ENCODE data around the gene MCF2L2.
A peak's percentile ranks its signal among the peaks of the same experiment; 100 is the strongest.

The MCF2L2 gene

DNA sequence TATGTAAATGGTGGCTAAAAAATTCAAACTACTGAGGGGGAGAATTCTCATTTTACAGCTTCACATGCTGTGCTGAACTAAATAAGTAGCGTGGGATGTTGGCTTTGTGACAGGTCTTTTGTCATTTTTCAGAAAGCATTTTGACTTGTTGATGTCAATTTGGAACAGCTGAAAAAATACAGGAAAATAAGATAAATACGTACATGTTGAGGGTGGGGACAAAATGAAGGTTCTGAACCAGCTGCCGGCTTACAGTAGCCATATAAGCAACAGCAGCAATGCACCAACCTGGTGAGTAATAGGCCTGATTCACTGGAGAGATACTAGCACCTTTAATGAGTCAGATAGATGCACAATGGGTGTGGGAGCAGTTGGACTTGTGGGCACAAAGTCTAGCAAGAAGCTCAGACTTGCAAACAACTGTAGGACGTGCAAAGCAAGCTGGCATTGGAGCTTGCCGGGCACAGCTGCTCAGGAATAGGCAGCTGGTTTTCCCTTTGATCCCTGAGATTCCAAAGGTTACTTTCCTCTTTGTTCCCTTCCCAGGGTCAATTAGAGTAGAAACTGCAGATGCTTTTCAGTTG is 162.5 kb downstream of the MCF2L2 start:
- DNase-seq (ENCODE audit: low spot score), result peak; percentile 79

DNA sequence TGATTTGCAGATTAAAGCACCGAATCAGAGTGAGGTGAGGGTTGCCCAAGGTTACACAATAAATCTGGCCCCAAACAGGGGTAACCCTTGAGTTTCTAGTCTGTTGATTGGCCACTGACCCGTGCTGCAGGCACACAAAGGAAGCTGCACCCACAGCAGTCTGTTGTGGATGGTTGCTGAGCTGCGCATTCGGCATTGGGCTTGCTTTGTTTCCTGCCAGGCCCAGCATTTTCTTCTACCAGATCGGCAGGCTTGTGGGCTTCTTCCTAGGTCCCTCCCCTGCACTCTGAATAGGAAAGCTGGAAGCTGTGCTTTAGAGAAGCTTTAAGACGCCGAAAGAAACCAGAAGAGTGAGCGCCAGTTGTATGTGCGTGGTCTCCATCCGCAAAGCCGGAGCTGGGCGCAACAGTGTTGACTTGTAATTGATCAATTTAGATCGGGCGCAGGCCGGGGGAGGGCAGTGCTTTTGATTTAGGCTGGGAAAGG is 163.2 kb downstream of the MCF2L2 start:
- DNase-seq (ENCODE audit: low spot score), result no peak

DNA sequence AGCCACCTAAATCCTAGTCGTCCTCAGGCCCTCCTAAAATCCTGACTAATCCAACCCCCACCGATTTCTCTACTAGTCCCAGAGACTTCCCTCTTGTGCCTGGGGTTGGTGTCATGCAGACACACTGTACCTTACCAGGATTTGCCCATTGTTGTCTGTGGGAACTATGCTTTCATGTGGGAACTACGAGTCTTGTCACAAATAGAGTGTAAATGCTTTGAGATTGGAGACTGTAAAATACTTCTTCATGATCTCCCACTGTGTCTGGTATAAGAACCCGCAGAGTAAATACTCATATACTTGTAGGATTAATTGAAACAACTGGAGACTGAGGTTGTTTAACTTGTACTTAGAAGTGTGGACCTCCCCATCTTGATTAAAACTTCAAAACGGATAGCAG is 164.2 kb downstream of the MCF2L2 start:
- no peak for DNase-seq (ENCODE audit: low spot score)

DNA sequence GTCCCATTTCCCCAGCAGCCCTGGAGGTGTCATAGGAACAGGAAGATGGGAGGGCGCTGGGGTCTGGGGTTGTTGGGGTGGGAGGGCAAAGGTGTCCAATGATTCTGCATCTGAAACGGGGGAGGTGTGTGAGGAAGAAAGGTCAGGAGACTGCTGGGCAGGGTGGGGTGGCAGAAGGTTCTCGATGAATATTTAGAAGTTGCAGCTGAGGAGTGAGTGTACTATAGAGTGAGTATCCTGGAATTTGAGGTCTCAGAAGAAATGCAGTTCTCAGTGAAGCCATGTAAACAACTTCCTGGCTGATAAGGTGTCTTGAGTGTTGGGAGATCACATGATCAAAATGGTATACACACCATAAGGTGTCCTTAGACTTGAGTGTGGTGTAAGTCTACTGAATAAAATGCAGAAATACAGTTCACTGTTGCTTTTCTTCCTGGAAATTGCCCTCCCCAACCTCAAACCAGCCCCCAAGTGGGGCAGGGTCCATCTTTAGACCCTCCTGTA is 165.5 kb downstream of the MCF2L2 start:
- DNase-seq (ENCODE audit: low spot score), result no peak

DNA sequence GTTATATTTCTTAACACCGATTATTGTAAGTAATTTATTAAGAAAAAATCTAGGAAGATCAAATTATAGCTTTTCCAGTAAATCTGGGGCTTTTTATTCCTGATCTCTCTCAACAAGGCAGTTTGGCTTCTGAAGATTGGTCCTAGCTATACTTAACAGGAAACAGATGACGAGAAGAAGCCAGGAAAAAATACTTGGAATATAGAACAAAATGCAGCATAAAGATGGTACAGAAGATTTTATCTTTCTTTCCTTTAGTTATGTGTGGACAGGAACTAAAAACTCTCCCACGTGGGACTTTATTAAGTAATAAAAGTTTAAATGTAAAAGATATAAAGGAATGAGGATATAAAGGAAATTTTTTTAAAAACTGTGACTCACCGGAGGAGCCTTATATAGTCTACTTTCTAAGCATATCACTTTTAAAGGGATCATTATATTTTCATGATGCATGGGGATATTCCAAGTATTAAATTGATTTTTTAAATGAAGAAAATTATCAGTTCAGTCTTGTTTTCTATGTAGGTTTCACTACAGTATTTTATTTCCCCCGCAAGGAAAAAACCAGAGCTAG is 167.2 kb downstream of the MCF2L2 start:
- DNase-seq (ENCODE audit: low spot score), result no peak

DNA sequence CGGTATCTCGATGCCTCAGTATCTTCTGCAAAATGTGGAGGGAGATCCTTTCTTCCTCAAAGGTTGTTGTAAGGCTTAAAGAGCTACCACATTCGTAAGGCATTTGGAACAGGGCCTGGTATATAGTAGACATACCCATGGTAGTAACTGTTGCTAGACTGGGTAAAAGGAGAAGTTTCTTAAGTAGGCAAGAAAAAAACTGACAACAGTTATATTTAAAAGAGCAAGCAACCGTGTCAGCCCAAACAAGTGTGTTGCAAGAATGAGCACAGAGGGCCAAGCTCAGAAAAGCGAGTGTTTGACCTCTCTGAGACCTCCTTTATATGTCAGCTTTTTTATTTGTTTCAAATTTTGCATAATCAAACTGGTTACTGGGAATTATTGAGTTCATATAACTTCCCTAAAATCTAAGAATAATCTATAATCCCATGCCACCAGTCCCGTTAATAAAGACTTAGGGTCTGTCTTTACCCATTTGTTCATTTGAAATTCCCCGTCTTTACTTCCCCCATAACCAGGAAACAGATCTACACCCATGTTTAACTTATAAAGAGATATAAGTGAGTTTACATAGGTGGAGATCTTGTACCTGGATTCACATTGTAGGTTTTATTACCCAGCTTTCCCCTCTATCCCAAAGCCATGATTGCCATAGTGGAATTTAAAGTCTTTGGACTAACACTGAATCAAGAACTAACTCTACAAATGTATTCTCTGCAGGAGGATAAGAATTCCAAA is 168.1 kb downstream of the MCF2L2 start:
- DNase-seq (ENCODE audit: low spot score), result no peak

DNA sequence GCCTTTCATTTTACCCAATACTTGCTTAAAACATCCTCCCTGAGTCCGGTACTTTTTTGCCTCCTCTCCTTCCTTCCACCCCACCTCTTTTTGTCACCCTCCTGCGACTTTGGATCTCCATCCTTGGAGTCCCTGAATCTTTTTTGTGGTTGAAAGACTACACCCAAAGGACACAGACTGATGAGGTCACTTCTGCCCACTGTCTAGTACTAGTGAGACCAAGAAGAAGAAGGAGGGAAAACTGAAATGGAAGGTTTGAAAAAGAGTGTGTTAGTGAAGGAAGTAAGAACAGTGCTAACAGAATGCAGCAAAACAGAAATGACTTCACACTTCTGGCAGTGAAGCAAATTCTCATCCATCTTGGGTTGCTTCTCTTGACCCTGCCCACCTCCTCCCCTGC is 168.8 kb downstream of the MCF2L2 start:
- DNase-seq (ENCODE audit: low spot score), result no peak

DNA sequence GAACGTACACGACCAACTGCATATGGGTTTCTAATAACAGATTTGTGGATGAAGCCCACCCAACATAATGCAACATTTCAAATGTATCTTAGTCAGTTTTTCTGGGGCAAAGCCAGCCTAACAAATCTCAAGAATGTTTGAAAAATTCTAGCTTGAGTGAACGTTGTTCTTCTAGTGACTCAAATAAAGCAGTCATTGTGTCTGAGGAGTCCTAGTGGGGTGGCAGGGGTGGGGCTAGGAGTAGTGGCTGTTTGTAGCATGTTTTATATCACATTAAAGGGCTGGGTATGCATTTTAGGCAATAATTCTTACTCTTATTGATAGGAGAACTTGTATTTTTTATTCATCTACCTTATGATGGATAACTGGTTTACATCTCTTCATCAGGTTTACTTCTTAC is 169.3 kb downstream of the MCF2L2 start:
- no peak for DNase-seq (ENCODE audit: low spot score)

DNA sequence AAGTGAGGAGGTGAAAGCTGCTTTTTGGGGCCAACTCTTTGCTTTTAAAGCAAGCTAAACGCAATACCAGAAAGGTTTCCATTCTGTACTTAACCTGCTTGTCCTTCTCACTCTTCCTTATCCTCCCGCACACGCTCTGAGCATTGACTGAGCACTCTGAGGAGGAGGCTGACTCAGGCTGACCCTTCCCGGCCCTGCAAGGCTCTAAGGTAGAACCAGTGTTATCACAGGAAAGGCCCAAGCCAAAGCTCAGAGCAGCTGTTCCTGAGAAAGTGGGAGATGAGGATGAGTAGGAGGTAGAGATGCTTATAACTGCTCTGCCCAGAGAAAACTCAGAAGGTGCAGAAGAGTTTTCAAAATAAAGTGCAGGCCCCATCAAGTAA is 173.1 kb downstream of the MCF2L2 start:
- no peak for DNase-seq (ENCODE audit: low spot score)

DNA sequence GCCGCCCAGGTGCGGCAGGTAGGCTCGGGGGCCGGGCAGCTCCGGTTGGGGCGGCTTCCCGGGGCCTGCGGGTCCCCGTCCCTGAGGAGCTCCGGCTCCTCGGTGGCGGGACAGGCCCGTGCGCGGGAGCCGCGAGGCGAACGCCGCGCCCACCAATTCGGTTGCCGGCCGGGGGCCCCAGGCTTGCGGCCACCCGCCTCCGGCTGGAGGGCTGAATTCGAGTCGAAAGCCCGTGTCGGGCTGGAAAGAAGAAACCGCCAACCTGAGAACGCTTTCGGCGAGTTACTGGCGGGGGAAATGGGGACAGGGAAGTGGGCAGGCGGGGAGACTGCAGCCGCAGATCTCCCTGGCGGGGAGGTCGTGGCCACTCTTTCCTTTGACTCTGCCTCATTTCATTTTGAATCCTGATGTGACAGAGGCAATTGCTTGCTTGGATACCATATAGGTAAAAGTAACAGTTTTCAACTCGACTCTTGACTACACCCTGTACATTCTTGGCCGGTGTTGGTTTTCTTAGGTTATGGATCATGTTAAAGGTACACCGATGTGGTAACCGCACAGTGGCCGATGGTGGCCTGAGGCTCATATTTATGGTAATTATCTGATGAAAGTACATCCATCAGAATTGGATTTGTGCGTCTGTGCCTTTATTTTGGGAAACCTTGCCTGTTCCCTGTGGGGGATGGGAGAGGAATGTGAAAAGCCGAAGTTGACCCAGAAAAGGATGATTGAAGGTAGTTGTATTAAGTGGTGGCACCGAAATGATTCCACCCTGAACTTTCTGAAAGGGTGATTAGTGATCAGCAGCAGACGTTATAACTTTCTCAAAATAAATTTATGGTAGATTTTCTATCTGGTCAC is 173.7 kb downstream of the MCF2L2 start:
- no peak for DNase-seq (ENCODE audit: low spot score)

DNA sequence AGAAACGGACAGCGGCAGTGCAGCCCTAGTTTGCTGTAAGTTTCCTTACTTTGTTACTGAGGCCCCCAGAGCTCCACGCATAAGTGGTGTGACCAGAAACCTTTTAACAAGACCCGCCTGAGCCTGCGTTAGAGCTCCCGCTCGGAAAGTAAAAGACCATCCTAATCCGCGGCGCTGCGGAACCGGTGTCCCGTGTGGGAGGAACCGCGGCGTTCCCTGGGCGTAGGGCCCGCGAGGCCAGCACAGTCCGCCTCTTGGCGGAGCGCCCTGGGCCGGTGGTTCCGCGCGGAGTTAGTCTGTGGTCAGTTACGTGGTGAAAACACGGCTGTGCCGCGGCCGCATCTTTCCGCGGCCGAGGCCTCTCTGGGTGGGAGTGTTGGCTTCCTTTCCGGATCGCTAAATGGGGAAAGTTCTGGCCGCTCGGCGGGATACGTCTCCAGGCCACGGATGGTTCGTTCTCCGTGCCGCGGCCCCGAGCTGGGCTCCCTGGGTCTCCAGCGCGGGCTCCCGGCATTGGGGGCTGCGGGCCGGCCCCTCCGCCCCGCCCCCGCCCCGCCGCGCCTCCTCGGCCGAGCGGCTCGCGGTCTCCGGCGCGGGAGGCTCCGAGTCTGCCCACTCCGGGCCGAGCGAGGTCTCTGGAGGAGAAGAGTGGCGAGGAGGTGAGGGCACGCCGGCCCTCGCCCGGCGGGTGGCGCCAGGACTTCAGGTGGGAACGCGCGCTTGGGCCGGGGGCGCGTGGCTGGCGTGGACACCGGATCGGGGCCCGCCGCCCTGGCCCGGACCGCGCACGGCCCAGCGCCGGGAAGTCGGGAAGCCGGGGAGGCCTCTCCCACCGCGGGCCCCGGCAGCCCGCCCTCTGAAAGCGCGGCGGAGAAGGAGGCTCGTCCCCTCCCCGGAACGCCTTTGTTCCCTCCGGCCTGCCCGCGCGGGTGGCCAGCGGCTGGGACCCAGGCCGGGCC is 174.6 kb downstream of the MCF2L2 start:
- no peak for DNase-seq (ENCODE audit: low spot score)

DNA sequence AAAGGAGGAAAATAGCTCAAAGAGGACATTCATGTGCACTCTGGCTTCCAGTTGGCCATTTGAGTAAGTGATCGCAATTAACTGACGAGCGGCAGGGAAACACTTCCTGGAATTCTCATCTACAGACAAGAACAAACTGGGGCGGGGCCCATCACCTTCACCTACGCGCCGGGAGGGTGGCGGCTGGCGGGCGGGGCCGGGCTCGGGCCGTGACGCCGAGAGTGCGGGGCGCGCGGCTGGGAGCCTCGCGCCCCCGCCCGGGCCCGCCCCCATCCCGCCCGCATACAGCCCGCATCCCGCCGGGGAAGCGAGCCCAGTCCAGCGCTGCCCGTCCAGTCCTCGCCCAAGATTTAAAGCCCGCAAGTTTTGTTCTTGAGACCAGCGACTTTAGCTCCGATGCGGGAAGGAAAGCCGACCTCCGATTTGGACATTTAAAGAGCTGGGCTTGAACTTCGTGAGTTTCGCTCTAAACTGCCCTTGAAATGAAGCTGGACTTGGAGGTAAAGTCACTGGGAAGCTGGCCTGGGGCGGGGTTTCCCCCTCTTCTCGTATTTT is 175.4 kb downstream of the MCF2L2 start, which contains the start of gene B3GNT5:
B3GNT5 (plus strand) TSS at position 281 of the 555 bp plus-strand sequence. CDS start 16,546 bp downstream, outside the sequence.
- DNase-seq (ENCODE audit: low spot score), result no peak

DNA sequence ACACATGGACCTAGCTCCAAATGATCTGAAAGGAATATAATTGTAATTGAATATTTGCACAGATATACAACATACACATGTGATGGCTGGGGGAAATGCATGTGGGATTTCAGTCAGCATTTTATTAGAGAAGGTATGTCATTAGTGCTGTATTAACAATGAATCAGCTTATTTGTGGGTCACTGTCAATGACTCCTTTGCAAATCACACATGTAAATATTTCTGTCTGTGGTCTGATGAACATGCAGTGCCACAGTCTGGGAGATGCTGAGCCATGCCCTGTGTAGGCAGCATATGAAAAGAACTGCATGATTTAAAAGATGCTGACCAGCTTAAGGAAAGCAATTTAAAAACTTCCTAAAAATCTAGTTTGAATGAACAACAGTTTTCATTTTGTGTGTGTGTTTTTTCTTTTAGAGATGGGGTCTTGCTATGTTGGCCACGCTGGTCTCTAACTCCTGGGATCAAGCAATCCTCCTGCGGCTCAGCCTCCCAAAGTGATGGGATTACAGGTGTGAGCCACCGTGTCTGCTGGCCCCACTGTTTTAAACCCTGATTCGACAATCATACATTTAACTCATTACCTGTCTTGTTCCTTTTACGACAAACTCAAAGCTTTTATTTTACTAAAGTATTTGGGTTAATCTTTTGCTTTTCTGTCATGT is 176.2 kb downstream of the MCF2L2 start:
- DNase-seq (ENCODE audit: low spot score), result no peak

DNA sequence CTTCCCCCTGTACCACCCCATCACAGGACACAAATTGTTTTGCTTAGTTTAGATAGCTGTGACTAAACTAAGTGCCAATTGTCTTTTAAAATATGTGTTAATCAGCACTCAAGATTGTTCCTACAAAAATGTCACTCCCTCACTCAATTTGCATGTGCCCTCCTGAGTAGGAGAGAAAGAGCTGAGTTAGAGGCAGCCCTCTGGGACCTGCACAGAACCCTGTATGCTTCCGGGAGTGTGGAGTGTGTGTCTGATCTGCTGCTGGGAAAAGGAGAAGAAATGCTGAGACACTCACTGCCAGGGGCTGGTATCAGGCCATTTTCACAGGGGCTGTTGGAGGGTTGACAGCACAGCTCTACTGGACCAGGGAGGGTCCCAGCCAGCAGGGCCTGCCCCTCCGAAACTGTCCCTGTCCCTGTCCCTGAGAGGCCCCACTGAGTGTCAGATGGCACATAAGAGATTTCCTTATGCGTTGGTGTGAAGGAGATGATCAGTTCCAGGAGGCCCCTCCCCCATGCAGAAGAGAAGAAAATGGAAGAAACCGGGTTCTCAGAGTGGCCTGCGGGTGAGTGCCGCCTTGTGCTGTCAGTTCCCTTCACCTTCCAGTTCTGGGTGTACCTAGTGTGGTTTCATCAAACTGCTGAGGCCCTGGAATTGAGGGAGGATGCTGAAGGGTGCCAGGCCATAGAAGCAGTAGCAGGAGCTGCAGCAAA is 179.3 kb downstream of the MCF2L2 start:
- DNase-seq (ENCODE audit: low spot score), result no peak

DNA sequence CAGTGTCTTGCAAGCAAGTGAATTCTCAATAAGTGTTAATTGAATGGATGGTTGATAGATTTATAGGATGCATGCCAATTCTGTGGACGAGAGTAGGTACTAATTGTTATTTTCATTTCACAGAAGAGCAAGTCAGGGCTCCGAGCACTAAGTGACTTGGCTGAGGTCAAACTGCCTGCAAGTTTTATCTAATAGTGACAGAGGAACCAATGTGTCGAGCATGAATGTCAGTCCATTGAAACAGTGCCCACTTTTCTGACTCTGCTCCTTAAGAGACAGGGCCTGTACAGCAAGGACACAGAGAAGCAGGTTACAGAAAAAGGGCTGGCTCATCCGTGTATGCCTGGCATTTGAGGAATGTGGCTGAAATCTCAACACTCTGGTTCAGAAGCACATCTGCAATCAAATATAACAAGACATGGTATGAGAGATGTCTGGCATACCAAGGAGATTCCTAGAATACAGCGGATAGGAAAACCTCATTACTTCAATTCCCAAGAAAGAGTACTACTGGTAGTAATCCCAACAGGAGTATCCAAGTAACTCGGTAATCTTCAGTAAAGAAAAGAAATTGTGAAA is 181.3 kb downstream of the MCF2L2 start:
- DNase-seq (ENCODE audit: low spot score), result no peak

DNA sequence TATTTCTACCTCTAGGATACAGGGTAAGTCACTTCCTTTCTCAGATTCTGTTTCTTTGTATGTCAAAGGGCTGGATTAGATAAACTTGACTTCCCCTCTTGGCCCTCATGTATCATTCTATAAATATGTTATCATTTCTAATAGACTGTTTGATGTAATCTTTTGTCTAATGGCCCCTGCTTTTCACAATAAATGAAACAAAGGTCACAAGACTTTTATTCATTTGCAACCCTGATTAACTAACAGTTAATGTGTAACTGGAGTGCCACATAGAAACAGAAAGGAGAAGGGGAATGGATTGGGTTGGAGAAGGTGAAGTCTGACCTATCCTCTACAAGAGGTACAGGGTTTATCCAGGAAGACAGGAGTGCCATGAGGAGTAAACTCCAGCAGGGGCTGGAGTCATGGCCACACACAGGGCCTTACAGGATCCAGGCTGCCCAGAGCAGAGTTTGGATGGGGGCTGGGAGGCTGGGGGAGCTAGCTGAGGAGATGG is 183.4 kb downstream of the MCF2L2 start:
- no peak for DNase-seq (ENCODE audit: low spot score)

DNA sequence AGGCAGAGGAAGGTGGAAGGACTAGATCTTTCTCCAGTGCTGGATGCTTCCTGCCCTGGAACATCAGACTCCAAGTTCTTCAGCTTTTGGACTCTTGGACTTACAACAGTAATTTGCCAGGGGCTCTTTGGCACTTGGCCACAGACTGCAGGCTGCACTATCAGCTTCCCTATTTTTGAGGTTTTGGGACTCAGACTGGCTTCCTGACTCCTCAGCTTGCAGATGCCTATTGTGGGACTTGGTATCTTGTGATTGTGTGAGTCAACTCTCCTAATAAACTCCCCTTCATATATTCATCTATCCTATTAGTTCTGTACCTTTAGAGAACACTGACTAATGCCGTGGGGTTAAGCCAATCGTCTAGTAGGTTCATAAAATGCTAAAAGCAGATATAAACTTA is 184.2 kb downstream of the MCF2L2 start:
- no peak for DNase-seq (ENCODE audit: low spot score)

DNA sequence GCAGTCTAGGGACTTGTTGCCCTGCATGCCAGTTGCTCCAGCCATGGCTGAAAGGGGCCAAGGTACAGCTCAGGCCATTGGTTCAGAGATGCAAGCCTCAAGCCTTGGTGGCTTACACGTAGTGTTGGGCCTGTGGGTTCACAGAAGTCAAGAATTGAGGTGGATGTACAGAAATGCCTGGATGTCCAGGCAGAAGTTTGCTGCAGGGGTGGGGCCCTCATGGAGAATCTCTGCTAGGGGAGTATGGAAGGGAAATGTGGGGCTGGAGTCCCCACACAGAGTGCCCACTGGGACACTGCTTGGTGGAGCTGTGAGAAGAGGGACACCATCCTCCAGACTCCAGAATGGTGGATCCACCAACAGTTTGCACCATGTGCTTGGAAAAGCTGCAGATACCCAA is 186.0 kb downstream of the MCF2L2 start:
- no peak for DNase-seq (ENCODE audit: low spot score)

DNA sequence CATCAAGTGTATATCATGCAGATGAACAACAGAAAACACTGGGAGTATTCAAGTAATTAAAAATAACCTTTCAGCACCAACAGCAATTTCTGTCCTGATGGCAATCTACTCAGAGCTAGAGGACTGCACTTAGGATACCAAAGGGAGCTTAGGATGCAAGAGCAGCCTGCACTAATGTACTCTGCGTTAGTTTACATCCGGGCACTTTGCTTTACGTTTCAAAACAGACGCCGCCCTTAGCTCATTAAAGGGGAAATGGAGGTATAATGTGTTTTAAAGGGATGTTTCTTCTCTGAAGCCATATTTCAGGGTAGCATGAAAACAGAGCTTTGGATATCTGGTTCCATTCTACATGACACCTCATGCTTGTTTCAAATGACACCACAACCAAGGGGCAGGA is 189.4 kb downstream of the MCF2L2 start:
- no peak for DNase-seq (ENCODE audit: low spot score)
